ENCODE results near the gene GALNT14. TPM values are rescaled to one million over a fixed set of nuclear protein-coding genes. Genes with fewer than 3 reads are reported as not detected.
A peak's percentile ranks its signal among the peaks of the same experiment; 100 is the strongest.

The GALNT14 gene
- total and polyA plus RNA-seq, 8 donors = 1.5 to 8.3 (median 5.3) TPM

DNA sequence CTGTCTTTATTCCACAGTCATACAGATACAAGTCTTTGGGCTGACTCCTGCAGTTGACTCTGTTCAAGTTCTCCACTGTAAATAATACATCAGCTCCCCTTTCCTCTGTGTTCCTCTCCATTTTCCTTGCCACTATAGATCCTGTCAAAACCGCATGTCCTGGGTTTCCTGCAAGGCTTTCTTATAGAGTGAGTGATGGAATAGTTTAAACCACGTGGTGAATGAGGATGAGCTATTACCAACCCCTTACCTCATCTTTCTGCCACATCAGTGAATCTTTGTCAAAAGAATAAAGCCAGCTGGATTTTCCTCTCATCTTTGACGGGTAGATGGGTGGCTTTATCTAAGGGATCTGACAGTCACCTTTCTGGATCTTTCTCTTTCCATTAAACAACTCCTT lies 3.9 kb upstream of the GALNT14 start:
- TF ChIP-seq, protein P1, sequence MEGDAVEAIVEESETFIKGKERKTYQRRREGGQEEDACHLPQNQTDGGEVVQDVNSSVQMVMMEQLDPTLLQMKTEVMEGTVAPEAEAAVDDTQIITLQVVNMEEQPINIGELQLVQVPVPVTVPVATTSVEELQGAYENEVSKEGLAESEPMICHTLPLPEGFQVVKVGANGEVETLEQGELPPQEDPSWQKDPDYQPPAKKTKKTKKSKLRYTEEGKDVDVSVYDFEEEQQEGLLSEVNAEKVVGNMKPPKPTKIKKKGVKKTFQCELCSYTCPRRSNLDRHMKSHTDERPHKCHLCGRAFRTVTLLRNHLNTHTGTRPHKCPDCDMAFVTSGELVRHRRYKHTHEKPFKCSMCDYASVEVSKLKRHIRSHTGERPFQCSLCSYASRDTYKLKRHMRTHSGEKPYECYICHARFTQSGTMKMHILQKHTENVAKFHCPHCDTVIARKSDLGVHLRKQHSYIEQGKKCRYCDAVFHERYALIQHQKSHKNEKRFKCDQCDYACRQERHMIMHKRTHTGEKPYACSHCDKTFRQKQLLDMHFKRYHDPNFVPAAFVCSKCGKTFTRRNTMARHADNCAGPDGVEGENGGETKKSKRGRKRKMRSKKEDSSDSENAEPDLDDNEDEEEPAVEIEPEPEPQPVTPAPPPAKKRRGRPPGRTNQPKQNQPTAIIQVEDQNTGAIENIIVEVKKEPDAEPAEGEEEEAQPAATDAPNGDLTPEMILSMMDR (IDR thresholded peaks at IDR 0.05) = no peak
- Histone ChIP-seq H3K9me3 (no peaks in the 10 kb centered on the region), H3K4me3 (no peak overlapping the region), H3K4me1 (peaks cover 7 to 16% of the 10 kb centered on the region in 2 donors), H3K27ac (no peak overlapping the region), H3K36me3 (no peaks in the 10 kb centered on the region), H3K27me3 (peaks cover 17 to 29% of the 10 kb centered on the region in 2 donors)
- DNase-seq = no peak
- intact Hi-C loops (cut with DNase I) = no loop called here
- ATAC-seq = no peak

DNA sequence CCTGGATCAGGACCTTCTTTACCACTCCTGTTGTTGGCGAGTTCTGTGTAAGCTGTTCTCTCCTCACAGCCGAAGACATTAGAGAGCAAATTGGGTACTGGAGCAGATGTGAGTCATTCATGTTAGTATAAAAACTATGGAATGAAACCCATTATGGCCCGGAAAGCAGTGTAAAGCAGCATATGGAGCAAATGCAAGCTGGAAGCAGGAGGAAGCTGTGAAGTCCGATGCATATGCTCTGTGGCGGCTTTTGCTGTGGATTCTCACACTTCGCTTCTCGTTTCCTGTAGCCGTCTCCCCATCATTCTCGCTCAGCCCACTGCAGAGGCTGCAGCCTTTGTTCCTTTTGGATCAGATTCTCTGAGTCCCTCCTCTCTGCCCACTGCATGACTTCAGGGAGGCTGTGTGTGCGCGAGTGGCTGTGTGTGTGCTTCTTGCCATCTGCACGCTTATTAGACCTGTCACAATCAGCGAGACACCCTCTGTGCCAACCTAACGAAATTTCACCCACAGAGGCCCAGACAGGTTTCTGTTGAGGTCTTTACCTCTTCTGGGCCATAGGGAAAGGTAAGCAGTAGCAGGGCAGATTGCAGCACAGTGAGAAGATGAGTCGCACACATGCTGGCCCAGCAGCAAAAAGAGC lies 3.3 kb upstream of the GALNT14 start:
- no peak for ATAC-seq

DNA sequence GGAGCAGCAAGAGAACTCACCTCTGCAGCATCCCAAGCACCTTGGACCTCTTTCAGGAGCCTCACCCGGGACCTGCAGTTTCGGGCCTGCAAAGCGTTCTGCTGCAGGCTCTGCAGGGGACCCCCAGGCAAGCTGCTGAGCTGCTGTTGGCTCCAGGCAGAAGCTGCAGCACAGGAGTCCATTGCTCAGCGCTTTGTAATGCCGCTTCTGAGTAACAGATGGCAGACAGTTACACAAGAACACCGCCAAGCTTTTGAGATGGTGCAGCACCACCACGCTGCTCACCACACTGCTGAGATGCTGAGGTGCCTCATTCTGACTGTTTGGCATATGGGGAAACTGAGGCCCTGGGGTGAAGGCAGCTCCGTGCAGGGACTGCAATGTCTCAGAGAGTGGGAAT lies 1.9 kb upstream of the GALNT14 start:
- Histone ChIP-seq H3K4me3 (no peak overlapping the region), H3K36me3 (no peaks in the 10 kb centered on the region), H3K27me3 (peaks cover 34 to 49% of the 10 kb centered on the region in 2 donors), H3K4me1 (peaks cover 7 to 21% of the 10 kb centered on the region in 2 donors), H3K27ac (no peak overlapping the region), H3K9me3 (no peaks in the 10 kb centered on the region)
- intact Hi-C loops (cut with DNase I) = no loop called here
- DNase-seq = no peak
- TF ChIP-seq, protein P1 (IDR thresholded peaks at IDR 0.05) = no peak
- ATAC-seq = no peak

More for the DNA sequence above, 3.3 kb upstream of the GALNT14 start:
- Histone ChIP-seq H3K9me3 (no peaks in the 10 kb centered on the region), H3K27me3 (peaks cover 22 to 35% of the 10 kb centered on the region in 2 donors), H3K4me3 (no peak overlapping the region), H3K27ac (no peak overlapping the region), H3K4me1 (peaks cover 7 to 21% of the 10 kb centered on the region in 2 donors), H3K36me3 (no peaks in the 10 kb centered on the region)
- DNase-seq = no peak
- TF ChIP-seq, protein P1 (IDR thresholded peaks at IDR 0.05) = no peak
- intact Hi-C loops (cut with DNase I) = no loop called here

DNA sequence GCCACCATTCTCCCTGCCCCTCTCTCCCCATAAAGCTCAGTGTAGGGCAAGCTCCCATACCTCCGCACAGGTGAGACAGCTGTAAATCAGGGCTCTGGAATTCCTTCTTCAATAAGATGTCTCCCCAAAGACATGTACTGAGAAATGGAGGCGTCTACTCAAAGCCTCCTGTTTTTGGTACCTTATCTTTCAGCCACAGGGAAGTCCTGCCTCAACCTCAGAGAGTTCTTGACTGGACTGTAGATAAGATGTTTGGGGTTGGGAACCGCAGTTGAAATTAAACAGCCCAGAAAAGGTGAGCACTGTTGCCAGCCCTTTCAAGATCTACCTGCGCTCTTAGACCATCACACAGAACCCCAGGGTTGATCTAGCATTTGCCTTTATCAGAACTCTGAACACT lies 1.4 kb upstream of the GALNT14 start:
- DNase-seq = no peak
- H3K4me1 ChIP-seq = peaks cover 7 to 21% of the 10 kb centered on the region in 2 donors
- intact Hi-C loops (cut with DNase I) = no loop called here
- peaks cover 34 to 54% of the 10 kb centered on the region in 2 donors for H3K27me3 ChIP-seq
- ATAC-seq = no peak
- H3K9me3 ChIP-seq = no peaks in the 10 kb centered on the region
- H3K27ac ChIP-seq = no peak overlapping the region
- H3K36me3 ChIP-seq = no peaks in the 10 kb centered on the region
- TF ChIP-seq, protein P1 (IDR thresholded peaks at IDR 0.05) = no peak
- H3K4me3 ChIP-seq = no peak overlapping the region

DNA sequence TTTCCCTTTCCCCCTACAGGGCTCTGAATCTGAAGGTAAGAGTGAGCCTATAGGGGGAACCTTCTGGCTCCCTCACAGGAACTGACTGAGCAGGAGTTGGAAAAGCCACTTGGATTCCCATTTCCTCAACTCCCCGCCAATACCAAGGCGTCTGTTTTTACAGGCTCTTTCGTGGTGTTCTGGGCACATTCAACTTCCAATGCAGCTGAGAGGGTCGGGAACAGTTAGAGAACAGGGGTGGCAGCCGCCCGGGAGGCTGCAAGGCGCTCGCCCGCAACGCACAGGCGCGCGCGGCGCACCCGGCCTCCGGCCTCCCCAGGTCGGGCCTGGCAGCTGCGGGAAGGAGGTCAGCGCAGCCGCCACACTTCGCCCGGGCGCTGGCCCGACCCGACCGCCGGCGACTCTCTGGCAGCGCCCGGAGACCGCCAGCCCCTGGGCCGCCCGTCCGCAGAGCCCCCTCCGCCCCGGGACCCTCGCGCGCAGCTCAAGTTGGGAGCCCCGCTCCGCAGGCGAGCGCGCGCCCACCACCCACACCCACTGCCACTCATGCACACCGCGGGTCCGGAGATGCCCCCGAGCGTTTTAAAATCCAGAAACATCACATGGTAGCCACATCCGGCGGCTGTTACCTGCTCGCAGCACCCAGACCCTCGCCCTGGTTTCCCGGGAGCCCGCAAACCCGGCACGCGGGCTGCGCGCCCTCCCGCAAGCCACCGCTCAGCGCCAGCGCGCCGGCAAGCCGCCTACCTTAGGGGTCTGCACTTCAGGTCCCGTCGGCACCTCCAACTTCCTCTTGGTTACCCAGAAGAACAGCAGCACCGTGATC lies 816 bp downstream of the GALNT14 start:
- TF ChIP-seq, protein P1 (IDR thresholded peaks at IDR 0.05) = no peak
- Histone ChIP-seq H3K4me1 (peaks cover 7 to 21% of the 10 kb centered on the region in 2 donors), H3K27ac (no peak overlapping the region), H3K36me3 (no peaks in the 10 kb centered on the region), H3K4me3 (peak overlapping the region; percentile 38 to 46), H3K27me3 (peaks cover 34 to 63% of the 10 kb centered on the region in 2 donors), H3K9me3 (no peaks in the 10 kb centered on the region)
- intact Hi-C loops (cut with DNase I) = no loop called here
- ATAC-seq (peak; percentile 22), DNase-seq (peak in 2 of 4 donors; percentile 4 to 82)
